SK-N-SH (cell line): Measurements from ENCODE around the gene TRA2B. TPM values are rescaled to one million over a fixed set of nuclear protein-coding genes. Genes with fewer than 3 reads are reported as not detected.

Experiments used
- CTCF ChIA-PET: fragments of 300-600, 350-600 bp; formaldehyde crosslinking; extraction: SDS; loops from one replicate; lab custom pipeline; 2021; lab: Yijun Ruan, JAX
- POLR2A ChIA-PET: fragments of 350-600 bp; sonication (Branson Sonifier 250); formaldehyde crosslinking; extraction: SDS; loops from one replicate; lab custom pipeline; 2020; ENCODE audit warnings: antibody characterized with exemption, inconsistent platforms; lab: Yijun Ruan, JAX
- DNase-seq: peaks from one replicate; pipeline ENCODE4 v3.0.0; 2012
- H2AFZ ChIP-seq: fragments of 200-600 bp; sonication (generic); 2 replicates; pipeline ENCODE4 v1.8.1; 2016; ENCODE audit warnings: antibody characterized with exemption, mild to moderate bottlenecking, low read depth
- H3F3A ChIP-seq: fragments of 200-600 bp; sonication (generic); replicated peaks from 2 replicates; pipeline ENCODE3; 2016; ENCODE audit warnings: antibody characterized with exemption, mild to moderate bottlenecking; ENCODE audit not compliant: insufficient read depth
- H3K27ac ChIP-seq, 2 experiments: fragments of 200-500 bp in 1 of 2; fragments of 200-600 bp in 1 of 2; sonication (Bioruptor generic) in 1 of 2; sonication (generic), shearing (Covaris generic) in 1 of 2; 2 replicates each; pipeline versions ENCODE4 v1.5.1 to v1.6.1; 2014 to 2016; ENCODE audit warnings: low read depth in 2 of 2, inconsistent platforms in 1 of 2, low read length in 1 of 2, mild to moderate bottlenecking in 1 of 2, mixed read lengths in 1 of 2
- H3K27me3 ChIP-seq: fragments of 200-600 bp; sonication (generic), shearing (Covaris generic); 2 replicates; pipeline ENCODE4 v1.6.1; 2016; ENCODE audit warnings: mixed run types; ENCODE audit not compliant: insufficient read depth
- H3K36me3 ChIP-seq, 2 experiments: fragments of 200-500 bp in 1 of 2; fragments of 200-600 bp in 1 of 2; sonication (Bioruptor generic) in 1 of 2; sonication (generic) in 1 of 2; replicated peaks in 1 of 2; 2 replicates each; pipeline versions ENCODE3 to v1.5.1; 2014 to 2016; ENCODE audit warnings: low read length in 1 of 2, mild to moderate bottlenecking in 1 of 2; ENCODE audit not compliant: insufficient read depth in 2 of 2, control insufficient read depth in 1 of 2
- H3K4me1 ChIP-seq, 2 experiments: fragments of 200-500 bp in 1 of 2; fragments of 200-600 bp in 1 of 2; sonication (Bioruptor generic) in 1 of 2; sonication (generic), shearing (Covaris generic) in 1 of 2; 2 replicates each; pipeline versions ENCODE4 v1.5.1 to v1.6.1; 2014 to 2016; ENCODE audit warnings: low read depth in 1 of 2, low read length in 1 of 2, mixed run types in 1 of 2; ENCODE audit not compliant: insufficient read depth in 2 of 2, control insufficient read depth in 1 of 2
- H3K4me2 ChIP-seq: fragments of 200-600 bp; sonication (generic), shearing (Covaris generic); 2 replicates; pipeline ENCODE4 v1.6.1; 2017; ENCODE audit warnings: mixed run types
- H3K4me3 ChIP-seq, 2 experiments: fragments of 200-500 bp in 1 of 2; fragments of 200-600 bp in 1 of 2; sonication (Bioruptor generic) in 1 of 2; sonication (generic), shearing (Covaris generic) in 1 of 2; 2 replicates each; pipeline versions ENCODE4 v1.5.1 to v1.8.1; 2014 to 2016; ENCODE audit warnings: low read depth in 2 of 2, inconsistent platforms in 1 of 2, low read length in 1 of 2, mild to moderate bottlenecking in 1 of 2, mixed read lengths in 1 of 2, moderate library complexity in 1 of 2
- H3K79me2 ChIP-seq: fragments of 200-600 bp; sonication (generic); 2 replicates; pipeline ENCODE4 v1.8.1; 2017; ENCODE audit warnings: mild to moderate bottlenecking; ENCODE audit not compliant: insufficient read depth
- H3K9ac ChIP-seq: fragments of 200-600 bp; sonication (generic); 2 replicates; pipeline ENCODE4 v1.6.1; 2017; ENCODE audit warnings: mixed run types
- H3K9me2 ChIP-seq: fragments of 200-600 bp; sonication (generic); 2 replicates; pipeline ENCODE4 v1.6.1; 2017; ENCODE audit warnings: mixed run types
- H3K9me3 ChIP-seq: fragments of 200-600 bp; sonication (generic); 2 replicates; pipeline ENCODE4 v1.6.1; 2017; ENCODE audit warnings: mixed run types, mild to moderate bottlenecking, moderate library complexity
- H4K20me1 ChIP-seq: fragments of 200-600 bp; sonication (generic); 2 replicates; pipeline ENCODE4 v1.6.1; 2017; ENCODE audit warnings: mild to moderate bottlenecking, mixed run types; ENCODE audit not compliant: insufficient read depth
- CHD2 ChIP-seq: fragments of 150-350 bp; IDR thresholded peaks from 2 replicates; pipeline ENCODE4 v1.6.1; 2018; ENCODE audit warnings: low read length; ENCODE audit not compliant: partially characterized antibody
- EP300 ChIP-seq, 2 experiments: IDR thresholded peaks; 2 replicates each; pipeline versions ENCODE4 v1.4.0 to v1.6.1; 2012; ENCODE audit warnings: borderline replicate concordance in 1 of 2, low read depth in 1 of 2, low read length in 1 of 2
- FOXJ3 ChIP-seq: sonication (generic); formaldehyde crosslinking; IDR thresholded peaks from 2 replicates; pipeline ENCODE4 v1.5.1; 2020; ENCODE audit warnings: mild to moderate bottlenecking, missing genetic modification reagents
- FOXM1 ChIP-seq: IDR thresholded peaks from 2 replicates; pipeline ENCODE4 v1.4.0; 2012; ENCODE audit warnings: low read depth, mild to moderate bottlenecking
- GATA2 ChIP-seq: sonication (generic); formaldehyde crosslinking; IDR thresholded peaks from 2 replicates; pipeline ENCODE4 v1.5.0; 2020; ENCODE audit warnings: mild to moderate bottlenecking, missing genetic modification reagents
- IRF3 ChIP-seq: fragments of 150-350 bp; IDR thresholded peaks from 2 replicates; pipeline ENCODE4 v1.6.1; 2016; ENCODE audit warnings: mild to moderate bottlenecking, low read depth, low read length
- PBX3 ChIP-seq: IDR thresholded peaks from 2 replicates; pipeline ENCODE4; 2012
- RAD21 ChIP-seq: IDR thresholded peaks from 2 replicates; pipeline ENCODE4 v1.6.1; 2012; ENCODE audit warnings: mild to moderate bottlenecking, low read length
- RCOR1 ChIP-seq: fragments of 150-350 bp; IDR thresholded peaks from 2 replicates; pipeline ENCODE4 v1.6.1; 2017; ENCODE audit warnings: antibody characterized with exemption, low read length
- REST ChIP-seq: IDR thresholded peaks from 2 replicates; pipeline ENCODE4 v1.6.1; 2012; ENCODE audit warnings: mild to moderate bottlenecking, low read depth, low read length, moderate library complexity
- RFX5 ChIP-seq: IDR thresholded peaks from 2 replicates; pipeline ENCODE4 v1.6.1; 2012; ENCODE audit warnings: mild to moderate bottlenecking, improper control_type of control experiment, low read length
- RXRA ChIP-seq: IDR thresholded peaks from 2 replicates; pipeline ENCODE4 v1.4.0; 2012; ENCODE audit warnings: low read depth, mild to moderate bottlenecking, borderline replicate concordance
- TCF12 ChIP-seq: IDR thresholded peaks from 2 replicates; pipeline ENCODE4 v1.4.0; 2012
- YY1 ChIP-seq: IDR thresholded peaks from 2 replicates; pipeline ENCODE4 v1.4.0; 2012; ENCODE audit warnings: low read depth, mild to moderate bottlenecking
- WGBS: methylation state at CpG from one replicate; pipeline ENCODE4 v1.1.6; 2017; ENCODE audit warnings: low lambda C conversion rate; 5-methylcytosine and 5-hydroxymethylcytosine counted together
- polyA plus RNA-seq, 3 experiments: library from polyadenylated mRNA; depleted of rRNA; stranded (reverse); fragments of >200 nt; gene quantifications; 2 replicates each; pipeline ENCODE4 v1.2.3, GENCODE V29; 2012

TRA2B gene
- polyA plus RNA-seq, 1 of the 3 experiments (the other 2 are of a cell fraction), result 212 TPM

- H3K27me3 ChIP-seq, result peaks cover 8% of the 10 kb centered on the region; the same call in 1 of the 2 replicates
- H3K9me2 ChIP-seq, result no peaks in the 10 kb centered on the region
- POLR2A ChIA-PET, result no interaction called here
- H3K9ac ChIP-seq, result no peak overlapping the region
- no peak overlapping the region for H3K4me2 ChIP-seq
- H3F3A ChIP-seq, result no peaks in the 10 kb centered on the region
- H3K79me2 ChIP-seq, result no peaks in the 10 kb centered on the region
- no peak for DNase-seq
- H3K4me1 ChIP-seq, result no peaks in the 10 kb centered on the region
- H2AFZ ChIP-seq, result no peak overlapping the region
- H3K36me3 ChIP-seq, result no peaks in the 10 kb centered on the region
- CTCF ChIA-PET, result interaction anchor here (1.1 kb wide), 1 partner anchor 77 kb away, joined by 3 read pairs; no protein-coding TSS in a partner anchor
- no peak overlapping the region for H3K4me3 ChIP-seq
- no peaks in the 10 kb centered on the region for H4K20me1 ChIP-seq
- 60% methylated on average over 1 of the region's 1 CpG for WGBS
- no peak for TF ChIP-seq RAD21
- no peak for TF ChIP-seq IRF3
- TF ChIP-seq RCOR1, result no peak
- TF ChIP-seq TCF12, result no peak
- TF ChIP-seq FOXM1, result no peak
- TF ChIP-seq FOXJ3, result no peak
- TF ChIP-seq RFX5, result no peak
- no peak for TF ChIP-seq GATA2 (CRISPR knock-in tag)
- TF ChIP-seq RXRA, result no peak
- TF ChIP-seq EP300 (IDR thresholded peaks at IDR 0.05; ENCODE audit: borderline replicate concordance in 1 of 2, low read depth in 1 of 2, low read length in 1 of 2), result no peak
- no peak for TF ChIP-seq REST
- TF ChIP-seq YY1, result no peak
- no peak for TF ChIP-seq CHD2
- TF ChIP-seq PBX3, result no peak
- H3K9me3 ChIP-seq, result no peaks in the 10 kb centered on the region
- no peak overlapping the region for H3K27ac ChIP-seq
Observed at GRCh38 chr3:185866555-185866954, 71.3 kb downstream of the TRA2B start.

Other genes starting within 250 kb of the TRA2B start
- 5.4 and 5.9 TPM in 2 replicates for gene IGF2BP2, start 113.0 kb downstream of the TRA2B start, polyA plus RNA-seq (2012; rRNA removed)
- 17.4 and 20.9 TPM in 2 replicates for gene ETV5, start 171.1 kb upstream of the TRA2B start, polyA plus RNA-seq (2012; rRNA removed)